Dedifferentiated amniotic fluid mesenchymal stem cell (primary cell): Measurements from ENCODE around the gene GMCL2.
A peak's percentile ranks its signal among the peaks of the same experiment; 100 is the strongest.

Experiments
- DNase-seq: peaks from one replicate; pipeline ENCODE4 v3.0.0-alpha.2; 2016; ENCODE audit errors: extremely low spot score

Gene GMCL2

GRCh38 chr5:178182158-178182876, 4.9 kb downstream of the GMCL2 start:
- DNase-seq, result no peak

GRCh38 chr5:178180141-178180863, 6.9 kb downstream of the GMCL2 start:
- DNase-seq, result no peak

GRCh38 chr5:178177569-178177968, 9.6 kb downstream of the GMCL2 start:
- no peak for DNase-seq

- DNase-seq, result no peak
Measured at GRCh38 chr5:178176791-178177190, 10.4 kb downstream of the GMCL2 start.

GRCh38 chr5:178174456-178174855, 12.7 kb downstream of the GMCL2 start:
- DNase-seq, result no peak

GRCh38 chr5:178170455-178170854, 16.7 kb downstream of the GMCL2 start:
- no peak for DNase-seq

GRCh38 chr5:178165581-178165980, 21.6 kb downstream of the GMCL2 start:
- no peak for DNase-seq

- DNase-seq, result peak; percentile 41
Measured at GRCh38 chr5:178163772-178164735, 23.1 kb downstream of the GMCL2 start.

- no peak for DNase-seq
Measured at GRCh38 chr5:178162481-178162880, 24.7 kb downstream of the GMCL2 start.

- DNase-seq, result no peak
Measured at GRCh38 chr5:178160176-178160575, 27.0 kb downstream of the GMCL2 start.

- no peak for DNase-seq
Measured at GRCh38 chr5:178155065-178155464, 32.1 kb downstream of the GMCL2 start.

GRCh38 chr5:178153530-178154340, 33.4 kb downstream of the GMCL2 start, which contains the start of gene NHP2:
TSS of gene NHP2 (minus strand) at chr5:178153885. CDS start at chr5:178153817, 68 bp downstream.
- DNase-seq, result peak; percentile 99

- no peak for DNase-seq
Measured at GRCh38 chr5:178152491-178153444, 34.4 kb downstream of the GMCL2 start.

GRCh38 chr5:178150977-178151734, 36.0 kb downstream of the GMCL2 start:
- DNase-seq, result no peak

GRCh38 chr5:178149199-178149932, 37.8 kb downstream of the GMCL2 start:
- DNase-seq, result no peak

- DNase-seq, result no peak
Measured at GRCh38 chr5:178147406-178147805, 39.8 kb downstream of the GMCL2 start.

- no peak for DNase-seq
Measured at GRCh38 chr5:178145965-178146820, 41.0 kb downstream of the GMCL2 start.

GRCh38 chr5:178143901-178144300, 43.3 kb downstream of the GMCL2 start:
- DNase-seq, result no peak
